WTC11 (cell line): Measurements from ENCODE around the gene SPHK1. TPM values are rescaled to one million over a fixed set of nuclear protein-coding genes. Genes with fewer than 3 reads are reported as not detected.

Source experiments
- ATAC-seq: fragments of 200-7000 bp; cut with Tn5 transposase; 2 replicates; pipeline ENCODE4 v1.10.0; 2021; ENCODE audit warnings: mild to moderate bottlenecking, moderate library complexity
- CTCF ChIA-PET: fragments of 300-600 bp; sonication (Branson Sonifier 250); formaldehyde crosslinking; loops from one replicate; lab custom pipeline; 2021; ENCODE audit warnings: antibody characterized with exemption; lab: Charles Lee
- POLR2A ChIA-PET: fragments of 350-600 bp; sonication (Branson Sonifier 250); formaldehyde crosslinking; loops from one replicate; lab custom pipeline; 2021; ENCODE audit warnings: antibody characterized with exemption; lab: Charles Lee
- DNase-seq: peaks from one replicate; pipeline ENCODE4 v3.0.0; 2021; ENCODE audit warnings: low spot score
- H3K27ac Mint-ChIP-seq: 2 replicates; pipeline ENCODE4 v1.8.0; 2021; ENCODE audit warnings: mixed read lengths
- H3K27me3 Mint-ChIP-seq: 2 replicates; pipeline ENCODE4 v1.8.0; 2021; ENCODE audit warnings: low read depth, mild to moderate bottlenecking, moderate library complexity, mixed read lengths
- H3K36me3 Mint-ChIP-seq: 2 replicates; pipeline ENCODE4 v1.8.0; 2021; ENCODE audit warnings: mixed read lengths
- H3K4me1 Mint-ChIP-seq: 2 replicates; pipeline ENCODE4 v1.8.0; 2022; ENCODE audit warnings: mixed read lengths
- H3K4me3 Mint-ChIP-seq: 2 replicates; pipeline ENCODE4 v1.8.0; 2021; ENCODE audit warnings: mild to moderate bottlenecking, moderate library complexity, mixed read lengths
- H3K9me3 Mint-ChIP-seq: 2 replicates; pipeline ENCODE4 v1.8.0; 2021; ENCODE audit warnings: mixed read lengths
- AFF4 ChIP-seq: sonication (generic); formaldehyde crosslinking; IDR thresholded peaks from 2 replicates; pipeline ENCODE4 v1.8.1; 2023; ENCODE audit warnings: mild to moderate bottlenecking, missing genetic modification reagents, borderline replicate concordance
- CBFB ChIP-seq: sonication (generic); formaldehyde crosslinking; IDR thresholded peaks from 2 replicates; pipeline ENCODE4 v1.8.1; 2022; ENCODE audit warnings: mild to moderate bottlenecking, low read depth, missing genetic modification reagents
- CREB1 ChIP-seq: sonication (generic); formaldehyde crosslinking; IDR thresholded peaks from 2 replicates; pipeline ENCODE4 v1.8.0; 2023; ENCODE audit warnings: mild to moderate bottlenecking, missing genetic modification reagents
- FOXK1 ChIP-seq: sonication (generic); formaldehyde crosslinking; IDR thresholded peaks from 2 replicates; pipeline ENCODE4 v1.8.0; 2022; ENCODE audit warnings: mild to moderate bottlenecking, moderate library complexity, missing genetic modification reagents
- FOXP1 ChIP-seq: sonication (generic); formaldehyde crosslinking; IDR thresholded peaks from 2 replicates; pipeline ENCODE4 v1.8.0; 2022; ENCODE audit warnings: missing genetic modification reagents, mild to moderate bottlenecking, moderate library complexity, borderline replicate concordance
- GABPB1 ChIP-seq: sonication (generic); formaldehyde crosslinking; IDR thresholded peaks from 2 replicates; pipeline ENCODE4 v1.8.1; 2023; ENCODE audit warnings: mild to moderate bottlenecking, missing genetic modification reagents
- GTF2I ChIP-seq: fragments of 250-450 bp; sonication (Bioruptor Pico); conservative IDR thresholded peaks from 2 replicates; pipeline ENCODE4 v1.4.0; 2021; ENCODE audit warnings: mild to moderate bottlenecking
- NFYB ChIP-seq: sonication (generic); formaldehyde crosslinking; conservative IDR thresholded peaks from 2 replicates; pipeline ENCODE4 v1.8.0; 2022; ENCODE audit warnings: low read depth, missing genetic modification reagents
- NR3C1 ChIP-seq: sonication (generic); formaldehyde crosslinking; conservative IDR thresholded peaks from 2 replicates; pipeline ENCODE4 v1.8.1; 2023; ENCODE audit warnings: low read depth, mild to moderate bottlenecking, missing genetic modification reagents
- SMAD3 ChIP-seq: sonication (generic); formaldehyde crosslinking; IDR thresholded peaks from 2 replicates; pipeline ENCODE4 v1.8.0; 2022; ENCODE audit warnings: missing genetic modification reagents, mild to moderate bottlenecking, borderline replicate concordance
- SOX15 ChIP-seq: fragments of 250-450 bp; sonication (Bioruptor Pico); IDR thresholded peaks from 2 replicates; pipeline ENCODE4 v1.9.0; 2021; ENCODE audit warnings: mild to moderate bottlenecking
- STAT6 ChIP-seq: sonication (generic); formaldehyde crosslinking; conservative IDR thresholded peaks from 2 replicates; pipeline ENCODE4 v1.8.1; 2023; ENCODE audit warnings: mild to moderate bottlenecking, low read depth, missing genetic modification reagents, moderate library complexity
- TP53 ChIP-seq: sonication (generic); formaldehyde crosslinking; IDR thresholded peaks from 2 replicates; pipeline ENCODE4 v1.8.1; 2023; ENCODE audit warnings: mild to moderate bottlenecking, missing genetic modification reagents
- ZBTB21 ChIP-seq: sonication (generic); formaldehyde crosslinking; IDR thresholded peaks from 2 replicates; pipeline ENCODE4 v1.8.1; 2023; ENCODE audit warnings: mild to moderate bottlenecking, missing genetic modification reagents, borderline replicate concordance
- ZMAT4 ChIP-seq: fragments of 250-450 bp; sonication (Bioruptor Pico); IDR thresholded peaks from 2 replicates; pipeline ENCODE4 v1.9.0; 2021; ENCODE audit warnings: mild to moderate bottlenecking
- ZNF281 ChIP-seq: sonication (generic); formaldehyde crosslinking; IDR thresholded peaks from 2 replicates; pipeline ENCODE4 v1.8.0; 2023; ENCODE audit warnings: mild to moderate bottlenecking, missing genetic modification reagents
- ZNF416 ChIP-seq: fragments of 250-450 bp; sonication (Bioruptor Pico); IDR thresholded peaks from 2 replicates; pipeline ENCODE4 v1.9.0; 2021; ENCODE audit warnings: mild to moderate bottlenecking, inconsistent platforms
- ZSCAN18 ChIP-seq: fragments of 250-450 bp; sonication (Bioruptor Pico); IDR thresholded peaks from 2 replicates; pipeline ENCODE4 v2.1.2; 2022; ENCODE audit warnings: mild to moderate bottlenecking, moderate library complexity
- total RNA-seq: library from RNA; stranded (reverse); gene quantifications from 3 replicates; pipeline ENCODE4 v1.2.3, GENCODE V29; 2021
- TF ChIP-seq, protein P1 (sequence below): sonication (generic); formaldehyde crosslinking; IDR thresholded peaks from 2 replicates; pipeline ENCODE4 v1.8.1; 2023; ENCODE audit warnings: mild to moderate bottlenecking, missing genetic modification reagents, moderate library complexity

SPHK1 gene
- total RNA-seq, 1 experiment from 2014 or later: 2.5 TPM

DNA sequence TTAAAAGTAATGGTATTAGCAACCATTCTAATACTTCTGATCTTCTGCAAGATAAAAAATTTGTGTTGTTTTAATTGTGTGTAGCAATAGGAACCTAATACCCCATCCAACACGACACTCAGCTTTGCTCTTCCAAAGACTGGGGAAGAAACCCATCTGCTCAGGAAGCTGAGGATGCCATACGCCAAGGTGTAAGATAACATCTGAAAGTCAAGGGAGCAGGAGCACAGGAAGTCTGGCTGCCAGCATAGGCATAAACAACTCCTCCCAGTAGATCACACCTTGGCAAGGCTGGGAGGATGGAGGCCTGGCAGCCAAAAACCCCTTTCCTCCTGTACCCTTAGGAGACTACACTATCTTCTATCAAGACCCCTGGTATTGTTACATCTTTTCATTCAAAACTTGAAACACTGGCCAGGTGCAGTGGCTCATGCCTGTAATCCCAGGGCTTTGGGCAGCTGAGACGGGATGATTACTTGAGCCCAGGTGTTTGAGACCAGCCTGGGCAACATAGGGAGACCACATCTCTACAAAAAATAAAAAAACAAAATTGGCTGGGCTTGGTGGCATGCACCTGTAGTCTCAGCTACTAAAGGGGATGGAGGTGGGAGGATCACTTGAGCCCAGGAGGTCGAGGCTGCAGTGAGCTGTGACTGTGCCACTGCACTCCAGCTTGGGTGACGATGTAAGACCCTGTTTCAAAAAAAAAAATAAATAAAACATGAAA, 5.7 kb upstream of the SPHK1 start:
- TF ChIP-seq FOXK1 (CRISPR knock-in tag): no peak
- TF ChIP-seq FOXP1 (CRISPR knock-in tag): no peak
- no peak for TF ChIP-seq ZNF281
- no peak for TF ChIP-seq SOX15 (CRISPR knock-in tag)
- no peak for TF ChIP-seq NR3C1 (CRISPR knock-in tag)
- TF ChIP-seq GABPB1 (CRISPR knock-in tag): no peak
- no peak for TF ChIP-seq ZNF416 (CRISPR knock-in tag)
- no peak for TF ChIP-seq STAT6 (CRISPR knock-in tag)
- no peak for TF ChIP-seq CREB1 (CRISPR knock-in tag)
- TF ChIP-seq TP53 (CRISPR knock-in tag): no peak
- no peak for TF ChIP-seq CBFB (CRISPR knock-in tag)
- TF ChIP-seq, protein P1, sequence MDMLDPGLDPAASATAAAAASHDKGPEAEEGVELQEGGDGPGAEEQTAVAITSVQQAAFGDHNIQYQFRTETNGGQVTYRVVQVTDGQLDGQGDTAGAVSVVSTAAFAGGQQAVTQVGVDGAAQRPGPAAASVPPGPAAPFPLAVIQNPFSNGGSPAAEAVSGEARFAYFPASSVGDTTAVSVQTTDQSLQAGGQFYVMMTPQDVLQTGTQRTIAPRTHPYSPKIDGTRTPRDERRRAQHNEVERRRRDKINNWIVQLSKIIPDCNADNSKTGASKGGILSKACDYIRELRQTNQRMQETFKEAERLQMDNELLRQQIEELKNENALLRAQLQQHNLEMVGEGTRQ (CRISPR knock-in tag): no peak
- TF ChIP-seq AFF4 (CRISPR knock-in tag): no peak
- TF ChIP-seq GTF2I (CRISPR knock-in tag): no peak
- TF ChIP-seq NFYB: no peak
- no peak for TF ChIP-seq ZSCAN18 (CRISPR knock-in tag)
- no peak for TF ChIP-seq SMAD3 (CRISPR knock-in tag)
- no peak for TF ChIP-seq ZMAT4 (CRISPR knock-in tag)
- no peak for TF ChIP-seq ZBTB21
- H3K27me3 Mint-ChIP-seq: peaks cover 21% of the 10 kb centered on the region
- H3K9me3 Mint-ChIP-seq: peaks cover 5% of the 10 kb centered on the region
- ChIA-PET POLR2A (no interaction called here), CTCF (interaction anchor here (1.1 to 1.9 kb wide), 4 partner anchors 8 to 18 kb away, joined by 3 to 8 read pairs (median 4); no protein-coding TSS in a partner anchor)
- no peaks in the 10 kb centered on the region for H3K36me3 Mint-ChIP-seq
- DNase-seq (no peak), ATAC-seq (no peak)
- no peak overlapping the region for H3K4me3 Mint-ChIP-seq
- H3K4me1 Mint-ChIP-seq: 0 out of 2 replicates have a peak, but pooled peaks cover 5% of the 10 kb centered on the region
- H3K27ac Mint-ChIP-seq: no peak overlapping the region
